Measurements from ENCODE around the gene ANO7.

Gene ANO7

DNA sequence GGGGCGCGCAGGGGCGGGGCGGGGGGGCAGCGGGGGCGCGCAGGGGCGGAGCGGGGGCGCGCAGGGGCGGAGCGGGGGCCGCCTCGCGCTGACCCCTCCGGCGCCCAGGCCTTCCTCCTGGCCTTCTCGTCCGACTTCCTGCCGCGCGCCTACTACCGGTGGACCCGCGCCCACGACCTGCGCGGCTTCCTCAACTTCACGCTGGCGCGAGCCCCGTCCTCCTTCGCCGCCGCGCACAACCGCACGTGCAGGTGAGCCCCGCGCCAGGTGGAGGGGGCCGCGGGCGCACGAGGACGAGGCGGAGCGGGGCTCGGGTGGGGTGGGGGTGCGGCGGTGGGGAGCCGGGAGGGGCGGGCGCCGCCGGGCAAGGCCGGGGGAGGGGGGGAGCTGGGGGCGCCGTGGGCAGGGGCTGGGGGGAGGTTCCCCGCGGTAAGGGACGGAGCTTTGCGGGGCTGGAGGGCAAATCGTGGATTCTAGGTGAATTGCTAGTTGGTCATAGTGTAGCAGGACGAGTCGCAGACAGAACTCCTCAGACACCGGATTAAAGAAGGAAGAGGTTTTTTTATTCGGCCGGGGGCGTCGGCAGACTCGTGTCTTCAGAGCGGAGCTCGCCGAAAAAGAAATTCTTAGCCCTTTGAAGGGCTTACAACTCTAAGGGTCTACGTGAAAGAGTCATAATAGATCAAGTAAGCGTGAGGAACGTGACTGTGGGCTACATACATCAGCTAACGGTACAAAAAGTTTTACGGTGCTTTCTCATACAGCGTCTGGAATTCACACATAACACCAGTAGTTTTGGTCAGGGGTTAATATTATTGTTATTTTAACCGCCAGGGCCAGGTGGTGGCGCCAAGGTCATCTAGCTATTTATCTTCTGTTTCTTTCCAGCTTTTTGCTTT lies 29.9 kb downstream of the ANO7 start:
- DNase-seq (ENCODE audit: low read depth) = peak; percentile 5
- TF ChIP-seq CTCF (IDR thresholded peaks at IDR 0.05; ENCODE audit: low read depth, low read length, missing control alignments) = peak; percentile 23
- H3K4me3 ChIP-seq (ENCODE audit: low read depth, low read length) = peak overlapping the region; percentile 62

DNA sequence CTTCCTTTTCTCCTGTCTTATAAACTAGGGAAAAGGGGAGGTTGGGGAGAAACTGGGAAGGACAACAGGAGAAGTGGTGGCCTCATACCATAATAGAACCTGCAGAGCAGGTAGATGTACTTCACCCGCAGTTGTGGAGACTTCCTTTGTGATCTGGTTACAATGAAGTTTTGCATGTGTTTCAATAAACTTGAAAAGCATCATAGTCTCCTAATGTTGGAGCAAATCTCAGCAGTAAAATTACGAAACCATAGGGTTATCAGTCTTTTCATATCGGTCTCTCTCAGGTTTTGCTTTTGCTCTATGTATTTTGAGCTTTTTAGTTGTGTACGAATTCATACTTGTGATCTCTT lies 30.5 kb downstream of the ANO7 start:
- no peak for TF ChIP-seq CTCF (IDR thresholded peaks at IDR 0.05; ENCODE audit: low read depth, low read length, missing control alignments)
- H3K4me3 ChIP-seq (ENCODE audit: low read depth, low read length) = peak overlapping the region; percentile 62; the same call in 1 of the 2 replicates
- DNase-seq (ENCODE audit: low read depth) = no peak

DNA sequence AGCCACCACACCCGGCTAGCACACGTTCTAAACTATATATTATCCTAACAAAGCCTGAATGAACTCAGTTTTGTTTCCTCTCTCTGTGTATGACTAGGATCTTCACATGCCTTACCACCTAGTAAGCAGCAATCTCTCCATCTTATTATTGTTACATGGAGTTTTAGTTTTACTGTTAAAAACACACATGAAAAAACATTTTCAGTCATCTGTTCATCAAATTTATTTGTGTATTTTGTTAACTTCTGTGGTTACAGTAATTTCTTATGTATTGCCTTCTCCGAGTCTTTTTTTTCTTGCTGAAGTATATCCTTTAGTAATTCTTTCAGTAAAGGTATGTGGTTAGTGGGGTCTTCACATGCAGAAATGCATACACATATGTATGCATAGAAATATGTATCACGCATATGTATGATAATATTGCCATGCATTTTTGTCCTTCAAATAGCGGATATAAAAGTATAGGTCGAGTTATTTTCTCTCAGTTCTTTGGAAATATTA lies 31.4 kb downstream of the ANO7 start:
- TF ChIP-seq CTCF (IDR thresholded peaks at IDR 0.05; ENCODE audit: low read depth, low read length, missing control alignments) = no peak
- no peak for DNase-seq (ENCODE audit: low read depth)
- H3K4me3 ChIP-seq (ENCODE audit: low read depth, low read length) = no peak overlapping the region

- DNase-seq (ENCODE audit: low read depth) = no peak
- no peak for TF ChIP-seq CTCF (IDR thresholded peaks at IDR 0.05; ENCODE audit: low read depth, low read length, missing control alignments)
- H3K4me3 ChIP-seq (ENCODE audit: low read depth, low read length) = no peak overlapping the region
Observed at GRCh38 chr2:241223211-241224017, 34.9 kb downstream of the ANO7 start.

GRCh38 chr2:241224018-241224850 lies 35.8 kb downstream of the ANO7 start:
- H3K4me3 ChIP-seq (ENCODE audit: low read depth, low read length) = no peak overlapping the region
- DNase-seq (ENCODE audit: low read depth) = no peak
- TF ChIP-seq CTCF (IDR thresholded peaks at IDR 0.05; ENCODE audit: low read depth, low read length, missing control alignments) = no peak

DNA sequence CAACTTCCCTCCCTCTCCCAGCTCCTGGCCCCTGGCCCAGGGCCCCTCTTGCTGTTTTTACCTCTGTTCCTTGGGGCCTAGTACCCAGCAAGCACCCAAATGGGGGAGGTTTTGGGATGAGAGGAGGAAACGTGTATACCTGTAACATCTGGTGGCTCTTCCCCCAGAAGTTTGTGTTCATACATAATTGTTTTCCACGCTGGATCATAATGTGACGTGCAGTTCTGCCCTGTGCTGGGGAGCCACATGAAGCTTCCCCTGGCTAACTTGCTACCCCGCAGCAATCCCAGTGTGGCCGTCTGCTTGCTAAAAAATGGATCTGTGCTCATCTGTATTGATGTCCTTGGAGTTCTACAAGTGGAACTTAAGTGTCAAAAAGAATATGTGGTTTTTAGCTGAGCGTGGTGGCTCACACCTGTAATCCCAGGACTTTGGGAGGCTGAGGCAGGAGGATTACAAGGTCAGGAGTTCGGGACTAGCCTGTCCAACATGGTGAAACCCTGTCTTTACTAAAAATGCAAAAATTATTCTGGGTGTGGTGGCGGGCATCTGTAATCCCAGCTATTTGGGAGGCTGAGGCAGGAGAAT lies 36.5 kb downstream of the ANO7 start:
- H3K4me3 ChIP-seq (ENCODE audit: low read depth, low read length) = no peak overlapping the region
- DNase-seq (ENCODE audit: low read depth) = no peak
- no peak for TF ChIP-seq CTCF (IDR thresholded peaks at IDR 0.05; ENCODE audit: low read depth, low read length, missing control alignments)
